GM19455 (cell line): ENCODE data around the gene PDCL2.
"Not testable (repeated sequence)": the region's sequence is repeated elsewhere in the genome, so short reads cannot be mapped to it uniquely, and the experiment has no call there.

Experiments used
- ATAC-seq: cut with Tn5 transposase; IDR thresholded peaks from one replicate; pipeline ENCODE4 v1.9.1; 2021; ENCODE audit not compliant: unreplicated experiment

The PDCL2 gene, protein sequence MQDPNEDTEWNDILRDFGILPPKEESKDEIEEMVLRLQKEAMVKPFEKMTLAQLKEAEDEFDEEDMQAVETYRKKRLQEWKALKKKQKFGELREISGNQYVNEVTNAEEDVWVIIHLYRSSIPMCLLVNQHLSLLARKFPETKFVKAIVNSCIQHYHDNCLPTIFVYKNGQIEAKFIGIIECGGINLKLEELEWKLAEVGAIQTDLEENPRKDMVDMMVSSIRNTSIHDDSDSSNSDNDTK

GRCh38 chr4:55592014-55592413, at the start of gene PDCL2:
Gene PDCL2, minus strand, starts transcription at chr4:55592245. Its CDS starts 136 bp downstream, at chr4:55592109.
- ATAC-seq: no peak

GRCh38 chr4:55637272-55637820, 45.3 kb upstream of the PDCL2 start:
- ATAC-seq: no peak

- ATAC-seq: no peak
Observed at GRCh38 chr4:55636656-55636999, 44.6 kb upstream of the PDCL2 start.

DNA sequence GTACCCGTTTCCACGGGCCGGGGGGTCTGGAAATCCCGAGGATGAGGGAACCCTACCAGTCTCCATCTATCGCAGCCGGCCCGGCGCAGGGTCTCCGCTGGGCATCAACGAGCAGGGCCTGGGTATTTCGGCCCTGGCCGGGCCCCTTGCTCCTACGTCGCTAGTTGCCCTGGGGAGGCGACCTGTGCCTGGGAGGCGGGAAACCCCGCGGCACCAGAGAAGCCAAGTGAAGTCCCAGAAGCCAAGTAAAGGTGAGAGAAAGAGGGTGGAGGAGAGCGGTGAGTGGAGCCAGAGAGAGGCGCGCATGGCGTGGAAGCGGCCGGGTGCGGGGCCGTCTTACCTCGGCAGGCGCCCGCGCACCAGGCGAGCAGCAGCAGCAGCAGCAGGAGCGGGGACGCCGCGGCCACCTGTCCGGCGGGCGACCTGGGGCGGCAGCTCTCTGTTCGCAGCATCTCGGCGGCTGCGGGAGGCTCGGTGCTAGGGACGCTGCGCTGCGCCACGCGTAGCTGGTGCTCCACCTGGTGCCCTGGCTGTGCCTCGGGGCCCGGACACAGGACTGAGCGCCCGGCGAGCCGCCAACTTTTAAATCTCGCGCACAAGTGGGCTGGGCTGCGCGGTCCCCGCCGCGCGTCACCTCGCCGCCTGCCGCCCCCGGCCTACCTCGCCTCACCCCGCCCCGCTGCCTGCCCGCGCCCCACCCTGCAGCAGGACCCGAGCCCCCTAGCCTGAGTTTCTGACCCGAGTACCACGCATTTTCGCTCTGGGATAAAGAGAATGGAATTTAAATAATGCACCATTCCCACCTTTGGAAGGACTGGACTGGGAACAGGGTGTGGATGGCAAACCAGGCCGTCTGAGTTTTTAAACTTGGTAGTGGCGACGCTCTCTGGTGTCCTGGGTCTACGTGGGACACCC, 44.0 kb upstream of the PDCL2 start, which contains the start of gene NMU:
NMU (minus strand) TSS at position 558 of the 915 bp plus-strand sequence; CDS start at position 452, 106 bp downstream.
- ATAC-seq: peak; percentile 73

- ATAC-seq: peak; percentile 16
Observed at GRCh38 chr4:55635282-55635681, 43.2 kb upstream of the PDCL2 start.

DNA sequence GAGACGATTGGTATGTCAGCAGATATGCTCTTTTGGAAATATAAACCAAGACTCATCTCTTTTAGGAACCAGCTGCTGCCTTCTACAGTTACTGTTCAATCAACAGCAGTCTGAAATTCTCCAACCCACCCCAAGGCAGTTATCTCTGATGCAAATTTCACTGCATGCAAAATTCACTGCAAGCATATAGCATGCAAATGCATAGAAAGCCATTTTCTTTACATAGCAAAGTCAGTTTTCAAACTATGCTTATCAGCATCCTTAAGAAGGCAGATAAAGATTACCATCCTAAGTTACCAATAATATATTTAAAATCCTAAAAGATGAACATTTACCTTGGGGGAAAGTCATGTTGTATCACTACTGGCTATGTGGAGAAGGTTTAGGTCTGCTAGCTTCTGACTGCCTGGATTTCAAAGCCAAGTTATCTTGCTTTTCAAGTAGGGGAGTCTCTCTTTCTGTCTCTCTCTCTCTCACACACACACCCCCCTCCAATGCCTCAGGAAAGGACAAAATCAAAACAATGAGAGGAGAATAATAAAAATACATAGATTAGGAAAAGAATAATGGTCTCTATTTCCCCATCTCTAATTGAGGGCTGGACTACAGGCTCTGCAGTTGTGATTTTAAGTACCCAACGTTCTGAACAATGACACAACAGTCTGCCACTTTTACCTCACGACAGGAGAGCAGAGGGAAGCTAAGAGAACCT, 42.5 kb upstream of the PDCL2 start:
- no peak for ATAC-seq

GRCh38 chr4:55633903-55634302, 41.9 kb upstream of the PDCL2 start:
- no peak for ATAC-seq

- ATAC-seq: no peak
Observed at GRCh38 chr4:55625835-55626234, 33.8 kb upstream of the PDCL2 start.

GRCh38 chr4:55624063-55624462, 32.0 kb upstream of the PDCL2 start:
- not testable (repeated sequence) for ATAC-seq

DNA sequence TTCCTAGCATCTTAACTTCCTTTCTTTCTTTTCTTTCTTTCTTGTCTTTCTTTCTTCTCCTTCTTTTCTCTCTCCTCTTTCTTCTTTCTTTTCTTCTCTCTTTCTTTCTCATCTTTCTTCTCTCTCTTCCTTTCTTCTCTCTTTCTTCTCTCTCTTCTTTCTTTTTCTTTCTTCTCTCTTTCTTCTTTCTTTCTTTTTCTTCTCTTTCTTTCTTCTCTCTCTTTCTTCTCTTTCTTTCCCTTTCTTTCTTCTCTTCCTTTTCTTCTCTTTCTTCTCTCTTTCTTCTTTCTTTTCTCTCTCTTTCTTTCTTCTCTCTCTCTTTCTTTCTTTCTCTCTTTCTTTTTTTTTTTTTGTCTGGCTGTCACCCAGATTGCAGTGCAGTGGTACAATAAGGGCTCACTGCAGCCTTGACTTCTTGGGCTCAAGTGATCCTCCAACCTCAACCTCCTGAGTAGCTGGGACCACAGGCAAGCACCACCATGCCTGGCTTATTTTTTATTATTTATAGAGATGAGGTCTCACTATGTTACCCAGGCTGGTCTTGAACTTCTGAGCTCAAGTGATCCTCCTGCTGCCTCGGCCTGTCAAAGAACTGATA, 26.6 kb upstream of the PDCL2 start:
- no peak for ATAC-seq

GRCh38 chr4:55617587-55618197, 25.6 kb upstream of the PDCL2 start:
- peak; percentile 99 for ATAC-seq

GRCh38 chr4:55615008-55615407, 23.0 kb upstream of the PDCL2 start:
- ATAC-seq: no peak

DNA sequence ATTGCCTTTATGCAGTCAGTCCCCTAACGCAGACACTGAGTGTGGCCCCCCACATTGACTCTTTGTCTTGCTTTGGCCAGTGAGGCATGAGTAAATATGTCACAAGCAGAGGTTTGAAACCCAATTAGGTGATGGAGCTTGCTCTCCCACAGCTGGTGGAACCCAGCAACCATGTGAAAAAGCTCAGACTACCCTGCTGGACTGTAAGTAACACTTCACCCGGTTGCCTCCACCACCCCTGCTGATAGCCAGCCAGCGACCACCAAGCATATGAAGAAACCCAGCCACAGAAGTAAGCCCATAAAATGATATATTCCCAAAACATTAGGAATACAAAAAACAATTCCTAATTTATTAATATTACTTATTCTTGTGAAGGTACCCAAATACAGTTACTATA, 21.6 kb upstream of the PDCL2 start:
- no peak for ATAC-seq

DNA sequence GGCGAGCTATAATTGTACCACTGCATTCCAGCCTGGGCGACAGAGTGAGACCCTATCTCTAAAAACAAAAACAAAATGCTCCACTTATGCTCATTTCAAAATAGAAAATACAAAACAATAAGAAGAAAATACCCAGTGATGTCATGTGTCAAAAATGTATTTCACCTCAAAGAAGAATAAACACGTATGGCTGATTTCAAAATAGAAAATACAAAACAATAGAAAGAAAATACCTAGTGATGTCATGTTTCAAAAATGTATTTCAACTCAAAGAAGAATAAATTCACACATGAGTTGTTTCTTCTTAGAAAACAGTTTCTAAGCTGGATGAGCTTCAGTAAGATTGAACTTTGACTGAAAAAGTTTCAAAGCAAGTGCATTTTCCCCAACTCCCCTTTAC, 20.3 kb upstream of the PDCL2 start:
- no peak for ATAC-seq

GRCh38 chr4:55611358-55612059, 19.5 kb upstream of the PDCL2 start:
- ATAC-seq: no peak

GRCh38 chr4:55610381-55610780, 18.3 kb upstream of the PDCL2 start:
- ATAC-seq: no peak

DNA sequence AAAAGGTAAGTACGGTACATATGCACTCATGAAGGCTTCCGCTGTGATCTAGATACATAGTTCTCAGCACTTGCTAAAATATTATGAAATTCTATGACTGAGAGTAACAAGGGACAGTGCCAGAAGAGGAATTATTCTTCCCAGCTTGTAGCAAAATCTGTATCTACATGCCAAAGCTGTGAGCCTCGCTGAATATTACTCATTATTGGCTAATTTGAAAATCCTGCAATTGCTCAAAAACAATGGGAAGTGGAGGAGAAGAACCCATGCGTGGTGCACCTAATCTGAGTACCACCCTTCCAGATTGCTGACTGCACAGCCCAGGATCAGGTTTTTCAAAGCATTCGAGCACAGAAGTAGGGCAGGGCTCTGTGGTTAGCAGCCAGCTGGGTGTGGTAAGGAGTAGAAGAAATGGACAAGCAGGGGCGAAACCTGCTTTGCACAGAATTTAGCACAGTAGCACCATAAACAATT, 17.4 kb upstream of the PDCL2 start:
- ATAC-seq: no peak

- ATAC-seq: no peak
Observed at GRCh38 chr4:55608591-55608990, 16.5 kb upstream of the PDCL2 start.

GRCh38 chr4:55604996-55605395, 13.0 kb upstream of the PDCL2 start:
- ATAC-seq: no peak

DNA sequence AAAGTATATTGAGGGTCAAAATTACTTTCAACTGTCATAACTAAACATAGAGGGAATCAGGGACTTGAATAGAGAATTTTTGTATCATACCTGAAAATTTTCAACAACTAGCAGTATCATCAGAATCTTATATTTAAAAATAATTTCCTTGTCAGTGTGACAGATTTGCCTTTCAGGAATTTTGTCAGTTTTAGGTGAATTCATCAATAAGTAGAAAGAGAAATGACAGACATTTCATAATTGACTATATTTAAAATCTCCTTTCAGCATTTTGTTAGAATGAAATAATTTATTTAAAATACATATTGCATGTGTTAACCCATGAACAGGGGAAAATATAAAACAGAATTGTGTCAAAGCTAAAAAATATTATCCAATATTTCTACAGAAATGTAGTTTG, 8.6 kb upstream of the PDCL2 start:
- no peak for ATAC-seq
